Fibroblast of lung (primary cell): ENCODE measurements around the gene ADA. TPM values are rescaled to one million over a fixed set of nuclear protein-coding genes. Genes with fewer than 3 reads are reported as not detected.

ENCODE experiments used
- DNase-seq, 2 donors: peaks; one replicate each; pipeline versions ENCODE4 v3.0.0 to v3.0.0-alpha.2; 2010; ENCODE audit warnings: low read depth in 2 of 2
- H2AFZ ChIP-seq: 2 replicates; pipeline ENCODE4 v1.5.1; 2012; ENCODE audit warnings: low read length, control low read depth, inconsistent platforms
- H3K27ac ChIP-seq: 2 replicates; pipeline ENCODE4 v1.5.1; 2011; ENCODE audit warnings: low read length, control low read depth; ENCODE audit not compliant: insufficient read depth
- H3K27me3 ChIP-seq: 2 replicates; pipeline ENCODE4 v1.5.1; 2011; ENCODE audit warnings: mild to moderate bottlenecking, low read length; ENCODE audit not compliant: control insufficient read depth, insufficient read depth
- H3K36me3 ChIP-seq: 2 replicates; pipeline ENCODE4 v1.5.1; 2011; ENCODE audit warnings: low read length; ENCODE audit not compliant: control insufficient read depth, insufficient read depth
- H3K4me1 ChIP-seq: 2 replicates; pipeline ENCODE4 v1.5.1; 2011; ENCODE audit warnings: low read length; ENCODE audit not compliant: control insufficient read depth, insufficient read depth; ENCODE audit errors: extremely low read depth
- H3K4me2 ChIP-seq: 2 replicates; pipeline ENCODE4 v1.5.1; 2011; ENCODE audit warnings: low read length, control low read depth; ENCODE audit not compliant: insufficient read depth; ENCODE audit errors: extremely low read depth
- H3K4me3 ChIP-seq, 4 experiments: fragments of 200-600 bp in 1 of 4; sonication (generic) in 1 of 4; replicated peaks in 1 of 4; 2 replicates each; pipeline ENCODE4 v1.5.1; 2011 to 2016; ENCODE audit warnings: low read length in 4 of 4, low read depth in 3 of 4, mild to moderate bottlenecking in 3 of 4, control low read depth in 2 of 4, inconsistent platforms in 1 of 4, mixed read lengths in 1 of 4; ENCODE audit not compliant: insufficient read depth in 1 of 4; ENCODE audit errors: control extremely low read depth in 1 of 4
- H3K79me2 ChIP-seq: 2 replicates; pipeline ENCODE4 v1.5.1; 2012; ENCODE audit warnings: mild to moderate bottlenecking, low read length, inconsistent platforms; ENCODE audit not compliant: control insufficient read depth, insufficient read depth
- H3K9ac ChIP-seq: 2 replicates; pipeline ENCODE4 v1.5.1; 2011; ENCODE audit warnings: mild to moderate bottlenecking, low read length, control low read depth; ENCODE audit not compliant: insufficient read depth
- H3K9me3 ChIP-seq: 2 replicates; pipeline ENCODE4 v1.5.1; 2012; ENCODE audit warnings: low read depth, low read length; ENCODE audit not compliant: control insufficient read depth, insufficient read depth
- H4K20me1 ChIP-seq: 2 replicates; pipeline ENCODE4 v1.5.1; 2011; ENCODE audit warnings: low read length; ENCODE audit not compliant: control insufficient read depth, insufficient read depth; ENCODE audit errors: extremely low read depth
- EZH2 ChIP-seq: IDR thresholded peaks from 2 replicates; pipeline ENCODE4 v1.5.1; 2012; ENCODE audit warnings: low read length, control low read depth, mild to moderate bottlenecking; ENCODE audit errors: missing control alignments
- polyA plus RNA-seq, 2 donors: library from polyadenylated mRNA; depleted of rRNA in 1 of 2; stranded (reverse) in 1 of 2; unstranded in 1 of 2; fragments of >200 nt; gene quantifications; 2 replicates each; pipeline ENCODE4 v1.2.1, GENCODE V29; 2011 to 2012; ENCODE audit warnings: missing spikeins in 1 of 2
- total RNA-seq: library from RNA; depleted of rRNA; stranded (reverse); fragments of >200 nt; gene quantifications from 2 replicates; pipeline ENCODE4 v1.2.1, GENCODE V29; 2014
- TF ChIP-seq, protein P1 (sequence below), 2 donors: IDR thresholded peaks in 1 of 2; conservative IDR thresholded peaks in 1 of 2; 1 replicate in 1 of 2; 2 replicates in 1 of 2; pipeline ENCODE4 v1.5.1; 2011 to 2012; ENCODE audit warnings: low read length in 2 of 2, control low read depth in 1 of 2, inconsistent platforms in 1 of 2, low read depth in 1 of 2, mild to moderate bottlenecking in 1 of 2

The ADA gene
- total and polyA plus RNA-seq, 2 donors (not counting 1 experiment from before 2014, with no cell fraction given), result 5.4 to 21.9 TPM

DNA sequence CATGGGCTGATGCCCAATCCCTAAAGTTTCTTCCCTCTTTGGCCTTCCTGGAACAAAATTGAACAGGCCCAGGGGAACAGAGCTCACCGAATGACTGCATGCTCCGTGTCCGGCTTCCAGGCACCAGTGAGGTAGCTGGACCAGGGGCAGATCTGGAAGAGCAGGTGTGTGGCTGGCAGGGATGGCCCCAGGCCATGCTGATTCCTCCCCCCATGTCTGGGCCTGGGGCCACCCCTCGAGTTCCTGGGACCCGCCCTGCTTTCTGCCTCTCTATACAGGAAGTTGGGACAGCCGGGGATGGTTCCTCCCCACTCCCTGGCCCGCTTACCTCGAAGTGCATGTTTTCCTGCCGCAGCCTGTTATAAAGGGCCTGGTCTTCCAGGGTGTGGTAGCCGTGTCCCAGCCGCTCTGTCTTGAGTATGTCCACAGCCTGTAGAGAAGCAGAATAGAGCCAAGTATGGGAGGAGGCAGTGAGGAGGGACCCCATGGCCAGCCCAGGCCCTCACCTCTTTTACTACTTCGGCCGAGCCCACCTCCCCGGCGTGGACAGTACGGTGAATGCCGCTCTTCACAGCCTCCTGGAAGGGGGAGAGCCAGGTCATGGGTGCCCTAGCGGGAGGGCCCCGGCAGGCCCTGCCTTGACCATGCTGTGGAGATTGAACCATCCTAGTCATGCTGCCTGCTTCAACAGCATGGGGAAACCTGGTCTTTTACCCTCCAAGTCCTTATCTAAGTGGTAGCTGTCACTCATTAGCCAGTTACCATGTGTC is 28.8 kb downstream of the ADA start:
- TF ChIP-seq, protein P1, sequence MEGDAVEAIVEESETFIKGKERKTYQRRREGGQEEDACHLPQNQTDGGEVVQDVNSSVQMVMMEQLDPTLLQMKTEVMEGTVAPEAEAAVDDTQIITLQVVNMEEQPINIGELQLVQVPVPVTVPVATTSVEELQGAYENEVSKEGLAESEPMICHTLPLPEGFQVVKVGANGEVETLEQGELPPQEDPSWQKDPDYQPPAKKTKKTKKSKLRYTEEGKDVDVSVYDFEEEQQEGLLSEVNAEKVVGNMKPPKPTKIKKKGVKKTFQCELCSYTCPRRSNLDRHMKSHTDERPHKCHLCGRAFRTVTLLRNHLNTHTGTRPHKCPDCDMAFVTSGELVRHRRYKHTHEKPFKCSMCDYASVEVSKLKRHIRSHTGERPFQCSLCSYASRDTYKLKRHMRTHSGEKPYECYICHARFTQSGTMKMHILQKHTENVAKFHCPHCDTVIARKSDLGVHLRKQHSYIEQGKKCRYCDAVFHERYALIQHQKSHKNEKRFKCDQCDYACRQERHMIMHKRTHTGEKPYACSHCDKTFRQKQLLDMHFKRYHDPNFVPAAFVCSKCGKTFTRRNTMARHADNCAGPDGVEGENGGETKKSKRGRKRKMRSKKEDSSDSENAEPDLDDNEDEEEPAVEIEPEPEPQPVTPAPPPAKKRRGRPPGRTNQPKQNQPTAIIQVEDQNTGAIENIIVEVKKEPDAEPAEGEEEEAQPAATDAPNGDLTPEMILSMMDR (conservative IDR thresholded peaks at IDR 0.05 in 1 of 2, IDR thresholded peaks at IDR 0.05 in 1 of 2; ENCODE audit: low read depth in 1 of 2, low read length in 2 of 2), result no peak
- no peak for TF ChIP-seq EZH2
- Histone ChIP-seq H3K4me2 (no peak overlapping the region), H3K36me3 (peaks cover 5% of the 10 kb centered on the region), H3K79me2 (no peaks in the 10 kb centered on the region), H3K27me3 (no peaks in the 10 kb centered on the region), H3K4me1 (no peaks in the 10 kb centered on the region), H4K20me1 (no peaks in the 10 kb centered on the region), H3K9ac (no peak overlapping the region), H3K9me3 (no peaks in the 10 kb centered on the region), H3K4me3 (no peak overlapping the region), H3K27ac (no peak overlapping the region), H2AFZ (no peak overlapping the region)
- no peak for DNase-seq

DNA sequence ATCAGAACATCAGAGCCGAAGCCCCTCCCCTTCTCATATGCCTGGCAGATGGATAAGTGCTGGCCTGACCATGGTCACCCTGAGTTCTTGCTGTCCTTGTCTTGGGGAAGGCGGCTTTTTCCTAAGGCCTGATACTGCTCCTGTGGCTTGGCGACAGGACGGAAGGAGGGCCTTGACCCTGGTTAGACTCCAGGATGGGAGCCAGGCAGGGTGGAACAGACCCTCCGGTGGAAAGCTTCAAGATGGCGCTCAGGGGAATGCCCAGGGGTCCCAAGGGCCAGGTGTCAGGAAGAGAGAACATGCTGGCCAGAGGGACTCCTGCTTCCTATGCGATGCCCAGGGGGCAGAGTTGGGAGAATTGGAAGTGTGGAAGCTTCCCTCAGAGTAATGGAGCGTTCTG is 29.6 kb downstream of the ADA start:
- no peaks in the 10 kb centered on the region for H3K4me1 ChIP-seq
- no peak overlapping the region for H3K9ac ChIP-seq
- no peaks in the 10 kb centered on the region for H3K79me2 ChIP-seq
- no peak for DNase-seq
- H3K4me3 ChIP-seq, result no peak overlapping the region
- H3K36me3 ChIP-seq, result peaks cover 10% of the 10 kb centered on the region
- H3K4me2 ChIP-seq, result no peak overlapping the region
- TF ChIP-seq EZH2, result no peak
- no peaks in the 10 kb centered on the region for H3K27me3 ChIP-seq
- no peaks in the 10 kb centered on the region for H4K20me1 ChIP-seq
- no peaks in the 10 kb centered on the region for H3K9me3 ChIP-seq
- no peak overlapping the region for H2AFZ ChIP-seq
- no peak overlapping the region for H3K27ac ChIP-seq

DNA sequence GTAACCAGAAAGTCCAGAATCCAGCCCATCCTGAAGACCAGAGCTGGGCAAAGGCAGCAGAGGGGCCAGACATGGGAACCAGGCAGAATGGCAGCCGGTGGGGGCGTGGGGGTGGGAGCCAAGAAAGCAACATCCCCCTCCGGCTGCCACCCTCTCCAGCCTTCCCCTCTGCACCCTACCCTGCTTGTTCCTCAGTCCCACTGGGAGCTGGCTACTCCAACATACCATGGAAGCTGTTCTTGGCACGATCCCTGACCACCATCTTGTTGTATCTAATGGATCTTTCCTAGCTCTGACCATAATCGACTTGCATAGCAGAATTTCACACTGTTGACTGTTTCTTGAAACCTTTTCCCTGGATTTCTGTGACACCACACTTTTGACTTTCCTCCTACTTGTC is 30.2 kb downstream of the ADA start:
- Histone ChIP-seq H3K79me2 (no peaks in the 10 kb centered on the region), H3K9me3 (no peaks in the 10 kb centered on the region), H3K27ac (no peak overlapping the region), H2AFZ (no peak overlapping the region), H3K9ac (no peak overlapping the region), H3K4me2 (no peak overlapping the region), H4K20me1 (no peaks in the 10 kb centered on the region), H3K27me3 (no peaks in the 10 kb centered on the region), H3K4me3 (no peak overlapping the region), H3K36me3 (peaks cover 15% of the 10 kb centered on the region), H3K4me1 (no peaks in the 10 kb centered on the region)
- DNase-seq, result no peak
- TF ChIP-seq EZH2, result no peak
- TF ChIP-seq, protein P1 (conservative IDR thresholded peaks at IDR 0.05 in 1 of 2, IDR thresholded peaks at IDR 0.05 in 1 of 2; ENCODE audit: low read depth in 1 of 2, low read length in 2 of 2), result no peak
